Activated CD4-positive, CD25-positive, alpha-beta regulatory T cell treated with anti-CD3 and anti-CD28 coated beads, Interleukin-2, amount 50 U/mL, for 16 hours (primary cell): ENCODE measurements around the gene ALDH1L1.

Experiments
- DNase-seq: peaks from one replicate; pipeline ENCODE4 v3.0.0-alpha.2; 2020; ENCODE audit warnings: low read depth, low spot score

Gene ALDH1L1

DNA sequence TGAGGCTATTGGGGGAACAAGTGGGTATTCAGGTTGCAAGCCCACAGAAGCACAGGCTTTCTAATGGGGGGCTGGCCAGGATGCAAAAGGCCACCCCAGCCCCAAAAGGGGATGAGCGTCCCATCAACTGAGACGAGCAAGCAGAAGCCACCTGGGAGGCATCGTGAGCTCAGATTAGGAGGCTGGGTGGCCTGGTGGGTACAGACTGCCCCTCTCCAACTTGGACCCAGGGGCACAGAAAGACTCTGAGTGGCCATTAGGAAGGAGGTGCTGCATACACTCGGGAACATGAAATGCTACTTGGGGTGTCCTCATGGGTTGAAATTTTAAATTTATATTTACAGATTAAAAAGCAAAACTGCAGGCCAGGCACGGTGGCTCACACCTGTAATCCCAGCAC, 125.5 kb downstream of the ALDH1L1 start:
- no peak for DNase-seq

DNA sequence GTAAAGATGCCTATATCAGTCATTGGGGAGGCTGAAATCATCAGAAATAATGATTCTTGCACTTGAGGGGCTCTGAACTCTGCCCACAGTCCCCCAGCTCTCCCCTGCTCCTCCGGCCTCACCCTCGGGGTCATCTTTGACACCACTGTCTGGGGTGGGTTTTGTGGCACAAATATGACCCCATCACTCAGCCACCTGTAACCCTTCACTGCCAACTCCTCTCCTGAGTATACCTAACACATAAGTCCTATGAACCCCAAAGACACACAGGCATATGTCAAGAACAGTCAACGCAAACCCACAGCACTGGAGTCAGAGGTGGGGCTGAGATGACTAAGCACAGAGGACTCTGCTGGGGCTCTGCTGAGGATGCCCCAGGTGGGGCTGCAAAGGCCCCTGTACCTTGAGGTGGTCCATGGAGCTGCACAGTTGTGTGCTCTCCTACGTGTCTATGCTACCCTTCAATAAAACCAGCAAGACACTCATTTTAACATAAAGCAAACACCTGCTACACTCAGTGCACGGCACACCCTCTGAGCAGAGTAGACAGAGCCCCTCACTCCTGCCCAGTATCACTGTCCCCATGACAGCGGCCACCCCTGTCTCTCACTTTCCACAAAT, 126.3 kb downstream of the ALDH1L1 start:
- DNase-seq, result no peak
